Pancreas (tissue), 10 donors: ENCODE data around the gene WDFY4. TPM values are rescaled to one million over a fixed set of nuclear protein-coding genes. Genes with fewer than 3 reads are reported as not detected.

Experiments used
- ATAC-seq, 4 donors: fragments of 200-7000 bp; cut with Tn5 transposase; one replicate each; pipeline versions ENCODE4 v1.8.0 to v1.9.1; 2020; ENCODE audit warnings: mild to moderate bottlenecking in 4 of 4, moderate library complexity in 4 of 4
- DNase-seq, 6 donors: peaks; one replicate each; pipeline ENCODE4 v3.0.0-alpha.2; 2020
- FAIRE-seq: peaks from 2 replicates; lab custom pipeline; 2012; peaks lifted over from hg19 to GRCh38; lab: Jason Lieb, UNC
- H3K27ac ChIP-seq, 4 donors: fragments of 200-600 bp; sonication (generic); 1 replicate in 3 of 4; 2 replicates in 1 of 4; pipeline versions ENCODE4 v1.5.0 to v1.8.0; 2020
- H3K27me3 ChIP-seq, 4 donors: fragments of 200-600 bp; one replicate each; pipeline ENCODE4 v1.8.0; 2021
- H3K36me3 ChIP-seq, 3 donors: fragments of 200-600 bp; sonication (generic) in 1 of 3; one replicate each; pipeline versions ENCODE4 v1.5.0 to v1.8.0; 2020 to 2021
- H3K4me1 ChIP-seq, 3 donors: fragments of 200-600 bp; one replicate each; pipeline ENCODE4 v1.8.0; 2021
- H3K4me3 ChIP-seq, 4 donors: fragments of 200-600 bp; sonication (generic) in 2 of 4; one replicate each; pipeline versions ENCODE4 v1.5.0 to v1.8.0; 2020 to 2021
- H3K9me3 ChIP-seq, 4 donors: fragments of 200-600 bp; one replicate each; pipeline ENCODE4 v1.8.0; 2021
- CTCF ChIP-seq, 4 donors: fragments of 200-600 bp; sonication (generic) in 3 of 4; IDR thresholded peaks; one replicate each; pipeline versions ENCODE4 v1.5.0 to v1.8.0; 2021; ENCODE audit warnings: antibody characterized with exemption in 4 of 4
- WGBS, 2 donors: extraction: QIAGEN DNeasy Blood & Tissue Kit; methylation state at CpG; one replicate each; pipeline ENCODE4 v1.1.7; 2013; 5-methylcytosine and 5-hydroxymethylcytosine counted together
- intact Hi-C, 3 donors: fragments of 100-400 bp; cut with DNase I; formaldehyde crosslinking; loops; one replicate each; pipeline versions ENCODE4 v1.11.1 to v1.14.2; 2022
- polyA plus RNA-seq, 2 donors: library from polyadenylated mRNA; stranded (reverse); fragments of 200-250 nt; gene quantifications; one replicate each; pipeline ENCODE4 v1.2.3, GENCODE V29; 2013
- total RNA-seq, 6 donors: library from RNA; stranded (reverse); fragmentation: NEBNext Ultra II Directional in 4 of 6; extraction: Animal tissue kit (Norgen Biotek cat#: 25700) in 4 of 6; gene quantifications; one replicate each; pipeline versions ENCODE4 v1.2.1 to v1.2.4, GENCODE V29; 2021 to 2023
- donor health status: healthy with polysubstance abuse.
- donor health status: DM: no; HTN: no; CAD: no; lungs with moderate emphysema.
- donor health status: DM: no; HTN: no; CAD: no.
- donor health status: control.
- donor health status: control.
- donor health status: Bipolar disorder and iron deficiency.
- donor health status: DM: yes; HTN: yes; CAD: no.
- donor health status: DM: no; HTN: no; CAD: no.
- donor health status: DM: no; HTN: no; CAD: no.
- donor health status: DM: yes; HTN: yes; CAD: no.

WDFY4 gene
- total and polyA plus RNA-seq, 8 donors: 0.14 to 8.4 (median 0.72) TPM

- Histone ChIP-seq H3K27me3 (no peaks in the 10 kb centered on the region), H3K36me3 (no peaks in the 10 kb centered on the region), H3K27ac (no peak overlapping the region), H3K4me3 (no peak overlapping the region), H3K4me1 (no peaks in the 10 kb centered on the region), H3K9me3 (no peaks in the 10 kb centered on the region)
- DNase-seq (no peak), FAIRE-seq (no peak), ATAC-seq (no peak)
- no peak for TF ChIP-seq CTCF (IDR thresholded peaks at IDR 0.05)
- 60 to 69% methylated on average over 13 of the region's 13 CpGs for WGBS, 2 donors
- intact Hi-C loops: no loop called here
These were observed 324.0 kb downstream of the WDFY4 start for GRCh38 chr10:49008505-49009198.

- Histone ChIP-seq H3K4me3 (no peak overlapping the region), H3K27me3 (no peaks in the 10 kb centered on the region), H3K27ac (no peak overlapping the region), H3K4me1 (no peaks in the 10 kb centered on the region), H3K36me3 (no peaks in the 10 kb centered on the region), H3K9me3 (no peaks in the 10 kb centered on the region)
- intact Hi-C loops: no loop called here
- ATAC-seq (no peak), DNase-seq (no peak), FAIRE-seq (no peak)
- 44 to 48% methylated on average over 8 of the region's 8 CpGs for WGBS, 2 donors
- TF ChIP-seq CTCF (IDR thresholded peaks at IDR 0.05): no peak
These were observed 324.7 kb downstream of the WDFY4 start for GRCh38 chr10:49009199-49009979.

GRCh38 chr10:49010295-49010694, 325.6 kb downstream of the WDFY4 start:
- no peaks in the 10 kb centered on the region for H3K27me3 ChIP-seq
- H3K4me1 ChIP-seq: no peaks in the 10 kb centered on the region
- DNase-seq (no peak), FAIRE-seq (no peak), ATAC-seq (no peak)
- intact Hi-C loops: no loop called here
- WGBS, 2 donors: 56 to 67% methylated on average over 4 of the region's 4 CpGs
- no peak overlapping the region for H3K4me3 ChIP-seq
- no peaks in the 10 kb centered on the region for H3K9me3 ChIP-seq
- no peak overlapping the region for H3K27ac ChIP-seq
- no peaks in the 10 kb centered on the region for H3K36me3 ChIP-seq
- TF ChIP-seq CTCF (IDR thresholded peaks at IDR 0.05): no peak

- no peak overlapping the region for H3K27ac ChIP-seq
- ATAC-seq: no peak
- TF ChIP-seq CTCF (IDR thresholded peaks at IDR 0.05): no peak
- H3K4me1 ChIP-seq: no peaks in the 10 kb centered on the region
- H3K4me3 ChIP-seq: no peak overlapping the region
- no peak for FAIRE-seq
- H3K36me3 ChIP-seq: no peaks in the 10 kb centered on the region
- no peaks in the 10 kb centered on the region for H3K9me3 ChIP-seq
- WGBS, 2 donors: 37 to 38% methylated on average over 4 of the region's 4 CpGs
- intact Hi-C loops: no loop called here
- no peak for DNase-seq
- H3K27me3 ChIP-seq: no peaks in the 10 kb centered on the region
These were observed 326.2 kb downstream of the WDFY4 start for GRCh38 chr10:49010865-49011264.

GRCh38 chr10:49011756-49012155, 327.1 kb downstream of the WDFY4 start:
- Histone ChIP-seq H3K27ac (no peak overlapping the region), H3K27me3 (no peaks in the 10 kb centered on the region), H3K4me3 (no peak overlapping the region), H3K4me1 (no peaks in the 10 kb centered on the region), H3K9me3 (no peaks in the 10 kb centered on the region), H3K36me3 (no peaks in the 10 kb centered on the region)
- FAIRE-seq (no peak), ATAC-seq (no peak), DNase-seq (peak in 1 of 6 donors; percentile 59)
- intact Hi-C loops: no loop called here
- 74 to 85% methylated on average over 11 of the region's 11 CpGs for whole genome bisulfite sequencing, 2 donors
- no peak for TF ChIP-seq CTCF (IDR thresholded peaks at IDR 0.05)
